GM21367 (cell line): ENCODE results near the gene PRMT9.

ENCODE experiments used
- ATAC-seq: cut with Tn5 transposase; IDR thresholded peaks from one replicate; pipeline ENCODE4 v1.9.1; 2021; ENCODE audit not compliant: unreplicated experiment

PRMT9 gene

GRCh38 chr4:147625733-147626132 is 58.2 kb downstream of the PRMT9 start:
- ATAC-seq: no peak

- ATAC-seq: no peak
These were observed 63.6 kb downstream of the PRMT9 start for GRCh38 chr4:147620315-147620714.

GRCh38 chr4:147617841-147618691 is 65.9 kb downstream of the PRMT9 start:
- ATAC-seq: peak; percentile 8

- peak; percentile 99 for ATAC-seq
These were observed 66.7 kb downstream of the PRMT9 start, which contains the start of gene TMEM184C for GRCh38 chr4:147617173-147617840. TSS of gene TMEM184C (plus strand) at chr4:147617397. CDS start at chr4:147617957, 560 bp downstream.

GRCh38 chr4:147616849-147617172 is 67.2 kb downstream of the PRMT9 start:
- peak; percentile 6 for ATAC-seq

GRCh38 chr4:147610686-147611085 is 73.3 kb downstream of the PRMT9 start:
- ATAC-seq: no peak

GRCh38 chr4:147607471-147607870 is 76.5 kb downstream of the PRMT9 start:
- no peak for ATAC-seq

- no peak for ATAC-seq
These were observed 78.5 kb downstream of the PRMT9 start for GRCh38 chr4:147605499-147605898.

- ATAC-seq: no peak
These were observed 84.2 kb downstream of the PRMT9 start for GRCh38 chr4:147599769-147600168.

- ATAC-seq: no peak
These were observed 84.8 kb downstream of the PRMT9 start for GRCh38 chr4:147599206-147599605.

- no peak for ATAC-seq
These were observed 86.4 kb downstream of the PRMT9 start for GRCh38 chr4:147597561-147597960.

GRCh38 chr4:147596981-147597380 is 87.0 kb downstream of the PRMT9 start:
- ATAC-seq: no peak

- ATAC-seq: no peak
These were observed 87.6 kb downstream of the PRMT9 start for GRCh38 chr4:147596377-147596776.

- no peak for ATAC-seq
These were observed 89.4 kb downstream of the PRMT9 start for GRCh38 chr4:147594578-147594977.

- ATAC-seq: no peak
These were observed 89.9 kb downstream of the PRMT9 start for GRCh38 chr4:147594107-147594506.

GRCh38 chr4:147591106-147591505 is 92.9 kb downstream of the PRMT9 start:
- no peak for ATAC-seq

GRCh38 chr4:147590249-147590920 is 93.6 kb downstream of the PRMT9 start:
- no peak for ATAC-seq

- no peak for ATAC-seq
These were observed 94.4 kb downstream of the PRMT9 start for GRCh38 chr4:147589586-147589985.
